Testis (tissue), 2 donors: Measurements from ENCODE around the gene FOXO1.

Experiments used
- POLR2A ChIP-seq: fragments of 450-650 bp; IDR thresholded peaks from one replicate; pipeline ENCODE4 v1.6.1; 2017; ENCODE audit warnings: antibody characterized with exemption, mild to moderate bottlenecking, moderate library complexity
- TF ChIP-seq, protein P1 (sequence below), 3 experiments: fragments of 450-650 bp in 2 of 3; fragments of 200-600 bp in 1 of 3; sonication (generic) in 1 of 3; IDR thresholded peaks; one replicate each; pipeline ENCODE4 v1.5.1; 2016 to 2019; ENCODE audit warnings: antibody characterized with exemption in 3 of 3, mild to moderate bottlenecking in 2 of 3, moderate library complexity in 1 of 3

DNA sequence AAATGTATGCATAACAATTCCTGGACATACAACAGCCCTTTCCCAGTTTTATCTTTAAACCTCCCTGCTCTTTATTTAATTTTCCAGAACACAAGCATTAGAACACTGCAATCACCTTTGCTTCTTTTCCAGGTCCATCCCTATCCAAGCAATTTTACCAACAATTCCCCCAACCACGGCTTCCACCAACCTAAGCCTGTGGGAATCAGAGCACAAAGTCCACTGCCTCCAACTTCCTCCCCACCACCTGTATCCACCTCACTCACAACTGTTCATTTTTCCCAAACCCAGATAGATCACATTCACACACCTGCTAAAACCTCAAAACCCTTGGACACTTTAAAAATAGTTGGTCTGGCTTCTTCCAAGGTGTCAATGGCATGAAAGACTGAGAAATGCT is 39.5 kb downstream of the FOXO1 start:
- TF ChIP-seq, protein P1, sequence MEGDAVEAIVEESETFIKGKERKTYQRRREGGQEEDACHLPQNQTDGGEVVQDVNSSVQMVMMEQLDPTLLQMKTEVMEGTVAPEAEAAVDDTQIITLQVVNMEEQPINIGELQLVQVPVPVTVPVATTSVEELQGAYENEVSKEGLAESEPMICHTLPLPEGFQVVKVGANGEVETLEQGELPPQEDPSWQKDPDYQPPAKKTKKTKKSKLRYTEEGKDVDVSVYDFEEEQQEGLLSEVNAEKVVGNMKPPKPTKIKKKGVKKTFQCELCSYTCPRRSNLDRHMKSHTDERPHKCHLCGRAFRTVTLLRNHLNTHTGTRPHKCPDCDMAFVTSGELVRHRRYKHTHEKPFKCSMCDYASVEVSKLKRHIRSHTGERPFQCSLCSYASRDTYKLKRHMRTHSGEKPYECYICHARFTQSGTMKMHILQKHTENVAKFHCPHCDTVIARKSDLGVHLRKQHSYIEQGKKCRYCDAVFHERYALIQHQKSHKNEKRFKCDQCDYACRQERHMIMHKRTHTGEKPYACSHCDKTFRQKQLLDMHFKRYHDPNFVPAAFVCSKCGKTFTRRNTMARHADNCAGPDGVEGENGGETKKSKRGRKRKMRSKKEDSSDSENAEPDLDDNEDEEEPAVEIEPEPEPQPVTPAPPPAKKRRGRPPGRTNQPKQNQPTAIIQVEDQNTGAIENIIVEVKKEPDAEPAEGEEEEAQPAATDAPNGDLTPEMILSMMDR (IDR thresholded peaks at IDR 0.05) = no peak
- TF ChIP-seq POLR2A = no peak
